ENCODE measurements around the gene TMEM185B. TPM values are rescaled to one million over a fixed set of nuclear protein-coding genes. Genes with fewer than 3 reads are reported as not detected.
"Not testable (repeated sequence)": the region's sequence is repeated elsewhere in the genome, so short reads cannot be mapped to it uniquely, and the experiment has no call there.

TMEM185B gene
- total RNA-seq, 4 donors from 2014 or later: 22.8 to 40.0 (median 30.4) TPM

- Histone ChIP-seq H3K4me3 (no peak overlapping the region), H3K36me3 (no peaks in the 10 kb centered on the region), H3K4me1 (peaks cover 37% of the 10 kb centered on the region), H3K27ac (no peak overlapping the region), H3K9me3 (peaks cover 3% of the 10 kb centered on the region), H3K27me3 (no peaks in the 10 kb centered on the region)
- no peak for TF ChIP-seq CTCF (IDR thresholded peaks at IDR 0.05)
- no peak for TF ChIP-seq EP300 (IDR thresholded peaks at IDR 0.05)
- no peak for TF ChIP-seq POLR2A (IDR thresholded peaks at IDR 0.05)
- no peak for TF ChIP-seq POLR2AphosphoS5 (IDR thresholded peaks at IDR 0.05)
- DNase-seq (ENCODE audit: low spot score in 2 of 2): no peak
- 85% methylated on average over 5 of the region's 5 CpGs for WGBS
These were observed 37.5 kb upstream of the TMEM185B start for GRCh38 chr2:120260736-120261135.

- H3K4me3 ChIP-seq; H3K27me3 ChIP-seq; H3K9me3 ChIP-seq; H3K36me3 ChIP-seq; H3K27ac ChIP-seq; DNase-seq (ENCODE audit: low spot score in 2 of 2): not testable (repeated sequence)
- peaks cover 44% of the 10 kb centered on the region for H3K4me1 ChIP-seq
- 98% methylated on average over 4 of the region's 15 CpGs for WGBS
These were observed 36.7 kb upstream of the TMEM185B start for GRCh38 chr2:120259939-120260338.

GRCh38 chr2:120258196-120258595 lies 35.0 kb upstream of the TMEM185B start:
- no peak overlapping the region for H3K27ac ChIP-seq
- peaks cover 59% of the 10 kb centered on the region for H3K4me1 ChIP-seq
- H3K27me3 ChIP-seq: no peaks in the 10 kb centered on the region
- H3K36me3 ChIP-seq: no peaks in the 10 kb centered on the region
- H3K4me3 ChIP-seq: no peak overlapping the region
- TF ChIP-seq POLR2AphosphoS5 (IDR thresholded peaks at IDR 0.05): no peak
- no peak for TF ChIP-seq EP300 (IDR thresholded peaks at IDR 0.05)
- DNase-seq (ENCODE audit: low spot score in 2 of 2): peak in 1 of 2 donors; percentile 20
- WGBS: 91% methylated on average over 9 of the region's 9 CpGs
- H3K9me3 ChIP-seq: peaks cover 3% of the 10 kb centered on the region

GRCh38 chr2:120257522-120257921 lies 34.3 kb upstream of the TMEM185B start:
- no peaks in the 10 kb centered on the region for H3K36me3 ChIP-seq
- DNase-seq (ENCODE audit: low spot score in 2 of 2): no peak
- peaks cover 3% of the 10 kb centered on the region for H3K9me3 ChIP-seq
- no peak overlapping the region for H3K4me3 ChIP-seq
- TF ChIP-seq EP300 (IDR thresholded peaks at IDR 0.05) (no peak), POLR2A (IDR thresholded peaks at IDR 0.05) (no peak), CTCF (IDR thresholded peaks at IDR 0.05) (no peak), POLR2AphosphoS5 (IDR thresholded peaks at IDR 0.05) (no peak)
- WGBS: 50% methylated on average over 1 of the region's 1 CpG
- H3K27ac ChIP-seq: no peak overlapping the region
- peaks cover 54% of the 10 kb centered on the region for H3K4me1 ChIP-seq
- H3K27me3 ChIP-seq: no peaks in the 10 kb centered on the region

GRCh38 chr2:120256651-120257000 lies 33.4 kb upstream of the TMEM185B start:
- 78% methylated on average over 1 of the region's 1 CpG for WGBS
- TF ChIP-seq EP300 (IDR thresholded peaks at IDR 0.05) (no peak), POLR2A (IDR thresholded peaks at IDR 0.05) (no peak), CTCF (IDR thresholded peaks at IDR 0.05) (no peak), POLR2AphosphoS5 (IDR thresholded peaks at IDR 0.05) (no peak)
- Histone ChIP-seq H3K27me3 (no peaks in the 10 kb centered on the region), H3K4me1 (peaks cover 52% of the 10 kb centered on the region), H3K9me3 (peaks cover 3% of the 10 kb centered on the region), H3K4me3 (no peak overlapping the region), H3K27ac (no peak overlapping the region), H3K36me3 (no peaks in the 10 kb centered on the region)
- no peak for DNase-seq (ENCODE audit: low spot score in 2 of 2)

- Histone ChIP-seq H3K4me3 (no peak overlapping the region), H3K9me3 (peaks cover 3% of the 10 kb centered on the region), H3K27ac (no peak overlapping the region), H3K4me1 (peaks cover 52% of the 10 kb centered on the region), H3K27me3 (no peaks in the 10 kb centered on the region), H3K36me3 (no peaks in the 10 kb centered on the region)
- TF ChIP-seq EP300 (IDR thresholded peaks at IDR 0.05): no peak
- no peak for TF ChIP-seq POLR2AphosphoS5 (IDR thresholded peaks at IDR 0.05)
- TF ChIP-seq POLR2A (IDR thresholded peaks at IDR 0.05): no peak
- no peak for TF ChIP-seq CTCF (IDR thresholded peaks at IDR 0.05)
- DNase-seq (ENCODE audit: low spot score in 2 of 2): peak in 1 of 2 donors; percentile 15
- 84% methylated on average over 9 of the region's 9 CpGs for WGBS
These were observed 32.9 kb upstream of the TMEM185B start for GRCh38 chr2:120255986-120256650.

Measured in suprapubic skin (tissue), 4 donors.